SHP77 (cell line): Measurements from ENCODE around the gene TFG.

Experiments
- DNase-seq, 2 experiments: peaks; one replicate each; lab custom pipeline; 2025; lab: John Stamatoyannopoulos, UW

TFG gene

GRCh38 chr3:100796556-100796955, 87.3 kb downstream of the TFG start:
- DNase-seq, result no peak

GRCh38 chr3:100798012-100798411, 88.7 kb downstream of the TFG start:
- no peak for DNase-seq
